GM21723 (cell line): ENCODE measurements around the gene HECTD1.
"Not testable (repeated sequence)": the region's sequence is repeated elsewhere in the genome, so short reads cannot be mapped to it uniquely, and the experiment has no call there.

Experiments
- ATAC-seq: cut with Tn5 transposase; IDR thresholded peaks from one replicate; pipeline ENCODE4 v1.9.1; 2021; ENCODE audit warnings: mild to moderate bottlenecking, moderate library complexity; ENCODE audit not compliant: unreplicated experiment

HECTD1 gene

DNA sequence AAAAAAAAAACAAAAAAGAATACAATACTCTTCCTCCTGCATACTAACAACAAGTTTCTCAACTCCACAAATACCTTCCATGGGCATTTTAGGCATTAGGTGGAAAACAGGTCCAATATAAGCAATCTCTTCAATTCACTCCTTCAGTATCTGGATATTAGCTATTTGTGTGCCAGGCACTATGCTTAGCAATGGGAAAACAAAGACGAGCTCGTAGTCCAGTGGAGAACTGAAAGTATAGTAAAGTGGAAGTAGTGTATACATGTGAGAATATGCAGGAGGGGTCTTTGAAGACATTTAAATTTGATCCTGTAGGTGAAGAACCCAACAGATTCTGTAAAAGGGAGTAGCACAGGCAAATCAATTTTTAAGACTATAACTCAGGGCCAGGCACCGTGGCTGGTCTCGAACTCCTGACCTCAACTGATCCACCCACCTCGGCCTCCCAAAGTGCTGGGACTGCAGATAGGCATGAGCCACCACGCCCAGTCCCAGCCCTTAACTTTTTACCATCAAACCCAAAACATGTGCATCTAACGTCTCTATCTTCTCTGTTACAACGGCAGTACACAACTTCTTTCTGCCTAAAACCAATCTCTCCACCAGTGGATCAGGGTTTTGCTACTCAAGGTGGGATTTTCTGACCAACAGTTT is 10.6 kb downstream of the HECTD1 start:
- no peak for ATAC-seq

DNA sequence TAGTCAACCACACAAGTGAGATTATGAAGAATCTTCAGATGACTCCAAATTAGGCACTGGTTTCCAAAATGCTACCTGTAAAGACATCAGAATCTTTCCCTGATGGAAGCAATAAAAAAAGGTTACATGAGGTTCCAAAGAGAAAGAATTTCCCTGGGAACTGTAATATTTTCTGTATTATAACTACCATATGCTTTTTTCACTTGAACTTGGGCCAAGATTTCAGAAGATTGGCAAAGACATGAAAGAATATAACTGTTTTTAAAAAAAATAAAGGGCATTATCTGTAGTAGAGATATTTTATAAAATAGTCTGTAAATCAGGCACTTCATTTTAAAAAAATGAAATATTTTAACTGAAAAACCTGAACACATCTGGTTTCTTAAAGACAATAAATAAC is 12.9 kb downstream of the HECTD1 start:
- no peak for ATAC-seq

DNA sequence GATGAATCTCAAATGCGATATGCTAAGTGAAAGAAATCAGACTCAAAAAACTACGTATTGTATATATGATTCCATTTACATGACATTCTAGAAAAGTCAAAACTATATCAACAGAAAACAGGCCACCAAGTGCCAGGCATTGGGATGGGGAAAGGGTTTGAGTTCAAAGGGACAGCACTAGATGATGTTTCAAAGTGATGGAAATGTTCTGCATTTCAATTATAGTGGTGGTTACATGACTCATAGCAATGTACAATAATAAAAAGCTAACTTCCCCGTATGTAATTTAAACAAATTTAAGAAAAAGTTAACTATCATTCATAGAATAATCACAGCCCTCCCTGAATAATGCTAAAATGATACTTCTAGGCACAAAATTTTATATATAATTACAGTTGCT is 13.5 kb downstream of the HECTD1 start:
- ATAC-seq: no peak

DNA sequence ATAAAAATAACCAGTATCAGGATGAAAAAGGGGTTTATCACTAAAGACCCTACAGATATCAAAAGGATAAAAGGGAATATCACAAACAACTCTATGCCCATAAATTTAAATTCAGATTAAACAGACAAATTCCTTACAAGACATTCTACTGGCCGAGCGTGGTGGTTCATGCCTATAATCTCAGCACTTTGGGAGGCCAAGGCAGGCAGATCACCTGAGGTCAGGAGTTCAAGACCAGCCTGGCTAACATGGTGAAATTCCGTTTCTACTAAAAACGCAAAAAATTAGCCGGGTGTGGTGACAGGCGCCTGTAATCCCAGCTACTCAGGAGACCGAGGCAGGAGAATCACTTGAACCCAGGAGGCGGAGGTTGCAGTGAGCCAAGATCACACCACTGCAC is 15.0 kb downstream of the HECTD1 start:
- not testable (repeated sequence) for ATAC-seq

DNA sequence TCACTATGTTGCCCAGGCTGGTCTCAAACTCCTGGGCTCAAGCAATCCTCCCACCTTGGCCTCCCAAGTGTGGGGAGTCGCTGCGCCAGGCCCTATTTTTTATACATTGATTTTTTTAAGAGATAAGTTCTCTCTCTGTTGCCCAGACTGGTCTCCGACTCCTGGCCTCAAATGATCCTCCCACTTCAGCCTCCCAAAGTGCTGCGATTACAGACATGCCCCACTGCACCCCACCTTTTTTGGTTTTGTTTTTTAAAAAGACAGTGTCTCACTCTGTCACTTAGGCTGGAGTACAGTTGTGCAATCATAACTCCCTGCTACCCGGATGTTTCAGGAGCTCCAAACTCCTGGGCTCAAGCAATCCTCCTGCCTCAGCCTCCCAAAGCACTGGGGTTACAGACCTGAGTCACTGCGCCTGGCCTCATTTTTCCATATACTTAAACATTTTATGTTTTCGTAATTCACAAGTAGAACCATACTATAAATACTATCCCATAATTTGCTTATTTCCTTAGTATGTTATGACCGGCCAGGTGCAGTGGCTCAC is 16.8 kb downstream of the HECTD1 start:
- ATAC-seq: no peak

DNA sequence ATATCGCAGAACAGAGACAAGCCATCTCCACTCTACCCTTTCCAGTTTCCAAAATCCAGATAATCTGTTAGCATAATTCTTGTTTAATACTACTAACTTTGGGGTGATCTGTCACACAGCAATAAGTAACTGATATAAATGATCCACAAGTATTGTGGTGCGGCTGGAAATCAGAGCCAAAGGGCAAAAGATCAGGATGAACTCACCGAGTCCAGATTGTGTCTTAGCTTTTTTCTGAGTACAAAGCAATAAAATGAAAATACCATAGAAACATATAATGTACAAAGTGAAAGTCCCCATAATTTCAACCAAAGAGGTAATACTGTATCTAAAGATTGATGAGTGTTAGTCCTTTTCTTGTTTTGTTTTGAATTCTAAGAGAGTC is 17.4 kb downstream of the HECTD1 start:
- ATAC-seq: no peak

DNA sequence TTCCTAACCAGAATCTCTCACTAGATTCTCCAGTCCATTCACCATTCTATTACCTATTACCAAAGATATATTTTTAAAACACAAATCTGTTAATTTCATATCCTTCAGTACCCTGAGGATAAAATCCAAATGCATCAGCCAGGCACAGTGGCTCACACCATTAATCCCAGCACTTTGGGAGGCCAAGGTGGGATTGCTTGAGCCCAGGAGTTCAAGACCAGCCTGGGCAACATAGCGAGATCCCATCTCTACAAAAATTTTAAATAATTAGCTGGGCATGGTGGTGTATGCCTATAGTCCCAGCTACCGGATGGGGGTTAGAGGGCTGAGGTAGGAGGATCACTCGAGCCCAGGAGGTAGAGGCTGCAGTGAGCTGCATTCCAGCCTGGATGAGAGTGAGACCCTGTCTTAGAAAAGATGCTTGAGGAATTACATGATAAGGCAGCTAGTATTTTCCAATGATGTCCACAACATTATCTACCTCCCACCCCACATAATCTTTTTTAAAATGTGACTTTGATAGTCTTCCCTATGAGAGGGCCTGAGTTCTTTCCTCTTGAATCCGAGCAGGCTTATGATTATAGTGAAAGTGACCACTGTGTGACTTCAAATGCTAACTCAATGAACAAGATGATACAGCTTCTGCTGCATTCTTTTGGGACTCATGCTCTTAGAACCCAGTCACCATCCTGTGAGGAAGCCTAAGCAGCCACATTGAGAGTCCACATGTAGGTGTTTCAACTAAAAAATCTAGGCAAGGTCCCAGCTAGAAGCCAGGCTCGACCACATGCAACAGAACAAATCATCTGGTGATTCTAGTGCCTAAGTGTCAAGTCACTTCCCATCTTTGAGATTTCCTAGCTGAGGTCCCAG is 18.0 kb downstream of the HECTD1 start:
- ATAC-seq: no peak

DNA sequence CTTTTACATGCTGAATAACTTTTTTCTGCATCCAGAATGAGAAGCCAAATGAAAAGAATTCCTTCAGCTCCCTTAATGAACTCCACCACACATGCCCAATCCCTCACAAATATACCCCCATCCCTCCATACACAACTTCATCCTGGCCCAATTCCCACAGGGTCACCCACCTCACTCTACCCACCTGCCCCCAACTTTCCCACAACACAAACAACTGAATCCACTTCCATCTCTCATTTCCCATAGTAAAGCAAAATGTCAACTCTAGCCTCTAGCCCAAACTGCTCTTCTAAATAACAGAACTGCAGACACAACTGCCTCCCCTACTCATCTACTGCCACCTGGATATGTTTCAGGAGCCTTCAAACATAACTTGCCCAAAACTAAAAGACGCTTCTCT is 18.8 kb downstream of the HECTD1 start:
- no peak for ATAC-seq

DNA sequence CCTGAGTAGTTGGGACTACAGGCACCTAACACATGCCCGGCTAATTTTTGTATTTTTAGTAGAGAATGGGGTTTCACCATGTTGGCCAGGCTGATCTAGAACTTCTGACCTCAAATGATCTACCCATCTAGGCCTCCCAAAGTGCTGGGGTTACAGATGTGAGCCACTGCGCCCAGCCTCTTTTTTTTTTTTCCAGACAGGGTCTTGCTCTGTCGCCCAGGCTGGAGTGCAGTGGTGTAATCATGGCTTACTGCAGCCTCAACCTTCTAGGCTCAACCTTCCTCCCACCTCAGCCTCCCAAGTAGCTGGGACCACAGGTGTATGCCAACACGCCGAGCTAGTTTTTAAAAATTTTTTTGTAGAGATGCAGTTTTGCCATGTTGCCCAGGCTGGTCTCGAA is 25.6 kb downstream of the HECTD1 start:
- not testable (repeated sequence) for ATAC-seq

DNA sequence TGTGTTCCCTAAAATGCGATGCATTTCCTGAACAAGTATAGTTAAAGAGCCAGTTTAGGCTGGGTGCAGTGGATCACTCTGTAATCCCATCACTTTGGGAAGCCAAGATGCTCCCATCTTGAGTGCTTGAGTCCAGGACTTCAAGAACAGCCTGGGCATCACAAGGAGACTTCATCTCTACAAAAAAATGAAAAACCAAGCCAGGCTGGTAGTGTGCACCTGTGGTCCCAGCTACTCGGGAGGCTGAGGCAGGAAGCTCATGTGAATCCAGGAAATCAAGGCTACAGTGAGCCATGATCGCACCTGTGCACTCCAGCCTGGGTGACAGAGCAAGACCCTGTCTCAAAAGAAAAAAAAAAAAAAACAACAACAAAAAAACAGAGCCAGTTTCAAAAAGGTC is 26.3 kb downstream of the HECTD1 start:
- ATAC-seq: no peak

DNA sequence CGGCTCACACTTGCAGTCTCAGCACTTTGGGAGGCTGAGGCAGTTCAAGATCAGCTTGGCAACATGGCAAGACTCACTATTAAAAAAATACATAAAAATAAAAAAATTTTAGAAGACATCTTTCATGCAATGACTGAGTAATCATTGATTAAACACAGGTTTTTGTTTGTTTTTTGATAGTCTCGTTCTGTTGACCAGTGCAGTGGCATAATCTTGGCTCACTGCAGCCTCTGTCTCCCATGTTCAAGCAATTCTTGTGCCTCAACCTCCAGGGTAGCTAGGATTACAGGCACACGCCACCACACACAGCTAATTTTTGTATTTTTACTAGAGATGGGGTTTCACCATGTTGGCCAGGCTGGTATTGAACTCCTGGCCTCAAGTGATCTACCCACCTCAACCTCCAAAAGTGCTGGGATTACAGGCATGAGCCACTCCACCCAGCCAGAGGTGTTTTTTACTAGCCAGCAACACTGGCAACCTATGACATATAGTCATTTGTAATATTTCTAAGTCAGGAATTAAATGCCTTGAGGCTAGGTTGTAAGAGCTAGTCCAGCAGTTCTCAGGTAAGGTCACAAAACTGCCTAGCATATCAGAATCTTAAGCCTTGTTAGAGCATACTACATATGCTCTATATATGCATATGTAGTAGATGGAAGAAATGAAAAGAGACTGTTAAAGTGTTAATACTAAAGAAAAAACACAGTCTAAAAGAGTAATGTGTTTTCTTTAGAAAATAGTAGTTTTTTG is 27.1 kb downstream of the HECTD1 start:
- no peak for ATAC-seq

DNA sequence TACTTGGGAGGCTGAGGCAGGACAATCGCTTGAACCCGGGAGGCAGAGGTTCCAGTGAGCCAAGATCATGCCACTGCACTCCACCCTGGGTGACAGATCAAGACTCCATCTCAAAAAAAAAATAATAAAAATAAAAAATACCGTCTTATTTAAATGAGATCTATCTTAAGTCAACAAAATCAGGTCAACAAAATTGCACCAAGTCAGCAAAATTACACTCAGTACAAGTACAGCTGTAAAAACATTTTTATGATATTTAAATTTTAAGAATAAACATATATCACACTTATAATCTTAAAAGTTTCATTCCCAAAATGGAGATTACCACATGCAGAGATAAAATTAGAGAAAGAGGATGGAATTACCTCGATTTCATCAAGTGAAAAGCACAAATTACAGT is 33.2 kb downstream of the HECTD1 start:
- no peak for ATAC-seq

DNA sequence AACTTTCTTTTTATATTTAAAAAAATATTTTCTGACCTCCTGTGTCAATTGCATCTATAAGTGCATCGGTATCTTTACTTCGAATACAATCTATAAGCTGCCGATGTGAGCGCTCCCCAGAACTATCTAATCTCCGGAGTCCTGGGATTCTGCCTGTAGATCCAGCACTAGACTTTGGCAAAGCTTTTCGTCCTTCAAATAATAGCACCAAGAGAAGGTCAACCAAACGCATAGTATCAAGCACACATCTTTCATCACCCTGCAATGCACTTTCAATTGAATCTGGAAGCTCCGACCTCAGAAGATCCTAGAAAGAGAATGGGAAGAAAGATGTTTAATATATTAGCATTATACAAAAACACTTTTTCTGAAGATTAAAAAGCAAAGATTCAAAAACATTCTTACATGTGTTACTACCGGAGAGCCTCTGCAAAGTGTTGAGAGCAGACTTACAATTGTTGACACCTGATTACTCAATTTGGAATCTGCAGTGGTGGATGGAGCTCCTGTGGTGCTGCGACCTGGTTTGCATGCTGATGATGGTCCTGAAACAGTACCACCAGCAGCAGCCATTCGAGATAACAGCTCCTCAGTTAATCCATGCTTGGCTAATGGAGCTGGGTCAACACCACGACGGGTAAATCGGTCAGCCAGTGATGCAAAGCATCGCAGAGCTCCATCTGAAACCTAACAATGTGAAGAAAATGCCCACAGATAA is 34.3 kb downstream of the HECTD1 start:
- ATAC-seq: no peak

DNA sequence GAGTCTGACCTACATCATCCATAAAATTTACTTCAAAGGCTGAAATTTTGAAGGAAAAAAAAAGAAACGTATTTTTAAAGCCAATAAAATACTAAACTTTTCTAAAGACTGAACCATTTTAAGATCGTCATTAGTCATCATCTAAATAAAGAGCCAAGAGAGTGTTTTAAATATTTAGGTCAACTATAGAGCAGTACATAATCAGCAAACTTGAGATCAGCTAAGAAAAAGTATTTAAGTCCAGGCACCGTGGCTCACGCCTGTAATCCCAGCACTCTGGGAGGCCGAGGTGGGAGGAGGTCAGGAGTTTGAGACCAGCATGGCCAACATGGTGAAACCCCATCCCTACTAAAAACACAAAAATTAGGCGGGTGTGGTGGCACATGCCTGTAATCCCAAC is 35.5 kb downstream of the HECTD1 start:
- no peak for ATAC-seq

DNA sequence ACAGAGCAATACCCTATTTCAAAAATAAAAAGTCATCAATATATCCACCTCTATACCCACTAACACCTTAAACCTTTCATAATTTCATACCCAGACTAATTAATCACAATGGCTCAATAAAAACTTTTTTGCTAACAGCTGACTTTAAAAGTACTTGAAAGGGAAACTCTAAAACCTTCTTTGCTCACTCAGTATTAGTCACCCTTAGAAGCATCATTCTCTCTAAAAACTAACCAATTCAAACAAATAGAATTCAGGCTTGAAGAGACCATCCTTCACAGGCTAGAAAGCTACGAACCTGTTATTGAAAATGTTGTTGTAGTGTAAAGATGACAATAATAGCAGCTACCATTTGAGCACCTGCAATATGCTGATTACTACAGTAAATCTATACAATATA is 37.2 kb downstream of the HECTD1 start:
- ATAC-seq: no peak

DNA sequence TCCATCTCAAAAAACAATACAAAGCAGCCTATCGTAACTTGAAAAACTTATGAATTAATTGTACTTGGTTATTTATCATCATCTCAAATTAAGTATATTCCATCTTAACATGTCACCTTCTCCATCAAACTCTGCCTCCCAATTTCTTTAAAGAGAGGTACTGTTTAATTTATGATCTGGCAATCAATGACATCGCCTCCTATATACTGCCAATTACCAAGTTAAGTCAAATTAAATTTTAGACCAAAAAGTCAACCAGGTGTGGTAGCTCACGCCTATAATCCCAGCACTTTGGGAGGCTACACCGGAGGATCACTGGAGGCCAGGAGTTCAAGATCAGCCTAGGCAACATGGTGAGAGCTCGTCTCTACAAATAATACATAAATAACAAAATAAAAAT is 37.7 kb downstream of the HECTD1 start:
- ATAC-seq: no peak

DNA sequence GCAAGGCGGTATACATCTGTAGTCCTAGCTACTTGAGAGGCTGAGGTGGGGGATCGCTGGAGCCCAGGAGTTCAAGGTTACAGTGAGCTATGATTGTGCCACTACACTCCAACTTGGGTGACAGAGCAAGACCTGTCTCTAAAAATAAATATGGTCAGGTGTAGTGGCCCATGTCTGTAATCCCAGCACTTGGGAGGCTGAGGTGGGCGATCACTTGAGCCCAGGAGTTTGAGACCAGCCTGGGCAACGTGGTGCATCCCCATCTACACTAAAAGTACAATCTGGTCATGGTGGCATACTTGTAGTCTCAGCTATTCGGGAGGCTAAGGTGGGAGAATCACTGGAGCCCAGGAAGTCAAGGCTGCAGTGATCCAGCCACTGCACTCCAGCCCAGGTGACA is 40.6 kb downstream of the HECTD1 start:
- ATAC-seq: no peak

DNA sequence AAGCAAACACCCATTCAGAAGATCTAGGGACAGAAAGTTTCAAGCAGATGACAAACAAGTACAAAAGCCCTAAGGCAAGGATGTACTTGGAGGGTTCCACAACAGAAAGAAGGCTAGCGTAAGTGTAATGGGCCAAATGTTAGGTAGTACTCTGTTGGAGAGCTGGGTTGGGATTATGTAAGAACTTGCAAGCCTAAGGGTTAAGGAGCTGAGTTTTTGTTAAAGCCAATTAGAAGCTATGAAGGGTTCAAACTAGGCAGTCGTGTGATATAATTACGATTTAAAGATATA is 41.4 kb downstream of the HECTD1 start:
- ATAC-seq: no peak

DNA sequence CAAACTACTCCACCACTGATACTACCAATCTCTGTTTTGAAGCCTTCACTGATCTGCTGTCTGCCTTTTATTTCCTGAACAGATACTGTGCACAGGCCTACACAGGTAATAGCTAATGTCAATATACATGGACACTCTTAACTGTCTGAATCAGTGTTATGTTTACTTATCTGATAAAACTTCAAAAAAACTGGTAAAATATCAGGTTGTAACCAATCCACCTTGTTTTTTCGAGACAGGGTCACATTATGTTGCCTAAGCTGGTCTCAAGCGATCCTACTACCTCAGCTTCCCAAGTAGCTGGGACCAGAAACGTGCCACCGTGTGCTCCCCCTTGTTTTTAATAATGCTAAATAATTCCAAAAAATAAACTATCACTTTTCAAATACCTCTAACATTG is 43.5 kb downstream of the HECTD1 start:
- no peak for ATAC-seq

DNA sequence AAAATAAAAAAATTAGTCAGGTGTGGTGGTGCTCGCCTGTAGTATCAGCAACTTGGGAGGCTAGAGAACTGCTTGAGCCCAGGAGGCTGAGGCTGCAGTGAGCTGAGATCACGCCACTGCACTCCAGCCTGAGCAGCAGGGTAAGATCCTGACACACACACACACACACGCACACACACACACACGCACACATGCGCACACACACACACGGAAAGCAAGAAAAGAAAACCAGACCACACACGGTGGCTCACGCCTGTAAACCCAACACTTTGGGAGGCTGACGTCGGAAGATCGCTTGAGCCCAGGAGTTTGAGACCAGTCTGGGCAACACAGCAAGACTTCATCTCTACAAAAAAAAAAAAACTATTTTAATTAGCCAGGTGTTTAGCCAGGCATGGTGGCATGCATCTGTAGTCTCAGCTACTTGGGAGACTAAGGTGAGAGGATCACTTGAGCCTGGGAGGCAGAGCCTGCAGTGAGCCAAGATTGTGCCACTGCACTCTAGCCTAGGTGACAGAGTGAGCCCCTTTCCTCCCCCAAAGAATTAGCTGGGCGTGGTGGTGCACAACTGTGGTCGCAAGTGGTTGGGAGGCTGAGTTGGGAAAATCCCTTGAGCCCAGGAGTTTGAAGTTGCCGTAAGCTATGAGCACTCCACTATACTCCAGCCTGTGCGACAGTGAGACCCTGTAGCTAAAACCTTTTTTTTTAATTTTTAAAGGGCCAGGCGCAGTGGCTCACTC is 44.5 kb downstream of the HECTD1 start:
- ATAC-seq: no peak
